Measurements from ENCODE around the gene VDR.

- TF ChIP-seq CTCF (IDR thresholded peaks at IDR 0.05) = peak in 2 of 6 experiments; percentile 6 to 32
- TF ChIP-seq POLR2A (IDR thresholded peaks at IDR 0.05) = no peak
Observed at GRCh38 chr12:47941871-47942613, 37.2 kb upstream of the VDR start.
